Muscle layer of duodenum (tissue), 2 donors: Measurements from ENCODE around the gene FSTL4.
"Not testable (repeated sequence)": the region's sequence is repeated elsewhere in the genome, so short reads cannot be mapped to it uniquely, and the experiment has no call there.

Source experiments
- H3K27ac ChIP-seq: one replicate; pipeline ENCODE4 v1.7.0; 2013; ENCODE audit warnings: mild to moderate bottlenecking, low read length
- H3K27me3 ChIP-seq: one replicate; pipeline ENCODE4 v1.7.0; 2013; ENCODE audit warnings: low read depth, mild to moderate bottlenecking, control low read depth, low read length
- H3K36me3 ChIP-seq, 2 donors: one replicate each; pipeline ENCODE4 v1.7.0; 2013; ENCODE audit warnings: low read length in 2 of 2, control low read depth in 1 of 2, mild to moderate bottlenecking in 1 of 2; ENCODE audit not compliant: insufficient read depth in 2 of 2, control insufficient read depth in 1 of 2
- H3K4me1 ChIP-seq, 2 donors: one replicate each; pipeline ENCODE4 v1.7.0; 2013; ENCODE audit warnings: low read length in 2 of 2, mild to moderate bottlenecking in 2 of 2, control low read depth in 1 of 2, moderate library complexity in 1 of 2; ENCODE audit not compliant: insufficient read depth in 2 of 2, control insufficient read depth in 1 of 2
- H3K4me3 ChIP-seq, 2 donors: one replicate each; pipeline ENCODE4 v1.7.0; 2013; ENCODE audit warnings: low read length in 2 of 2, low read depth in 1 of 2, mild to moderate bottlenecking in 1 of 2
- H3K9me3 ChIP-seq, 2 donors: one replicate each; pipeline ENCODE4 v1.7.0; 2013; ENCODE audit warnings: low read length in 2 of 2, control low read depth in 1 of 2, mild to moderate bottlenecking in 1 of 2; ENCODE audit not compliant: control insufficient read depth in 1 of 2
- donor health status: healthy.

The FSTL4 gene

GRCh38 chr5:133449181-133449580 is 163.2 kb downstream of the FSTL4 start:
- Histone ChIP-seq H3K36me3 (no peaks in the 10 kb centered on the region), H3K4me3 (no peak overlapping the region), H3K9me3 (no peaks in the 10 kb centered on the region), H3K27ac (no peak overlapping the region), H3K4me1 (no peaks in the 10 kb centered on the region), H3K27me3 (no peaks in the 10 kb centered on the region)

GRCh38 chr5:133446440-133446839 is 165.9 kb downstream of the FSTL4 start:
- Histone ChIP-seq H3K27me3 (no peaks in the 10 kb centered on the region), H3K4me3 (no peak overlapping the region), H3K36me3 (no peaks in the 10 kb centered on the region), H3K9me3 (no peaks in the 10 kb centered on the region), H3K4me1 (no peaks in the 10 kb centered on the region), H3K27ac (no peak overlapping the region)

DNA sequence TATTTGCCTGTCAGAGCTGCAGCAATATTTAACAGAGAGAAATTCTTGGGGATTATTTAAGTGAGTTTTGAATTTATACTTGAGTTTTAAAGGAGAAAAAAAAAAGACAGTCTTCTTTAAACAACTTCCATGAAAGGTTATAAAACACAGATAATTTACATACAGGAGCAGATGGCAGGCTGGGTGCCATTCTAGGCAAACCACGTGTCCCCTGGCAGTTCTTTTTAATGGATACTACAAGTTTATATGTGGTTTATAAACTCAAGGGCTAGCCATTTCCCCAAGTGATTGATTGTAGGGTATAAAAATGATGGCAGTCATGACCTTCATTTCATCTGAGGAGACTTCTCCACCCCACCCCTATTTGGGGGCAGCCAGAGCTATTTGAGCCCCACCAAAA is 166.6 kb downstream of the FSTL4 start:
- H3K27ac ChIP-seq, result no peak overlapping the region
- no peaks in the 10 kb centered on the region for H3K4me1 ChIP-seq
- H3K36me3 ChIP-seq, result no peaks in the 10 kb centered on the region
- no peak overlapping the region for H3K4me3 ChIP-seq
- no peaks in the 10 kb centered on the region for H3K9me3 ChIP-seq
- H3K27me3 ChIP-seq, result no peaks in the 10 kb centered on the region

DNA sequence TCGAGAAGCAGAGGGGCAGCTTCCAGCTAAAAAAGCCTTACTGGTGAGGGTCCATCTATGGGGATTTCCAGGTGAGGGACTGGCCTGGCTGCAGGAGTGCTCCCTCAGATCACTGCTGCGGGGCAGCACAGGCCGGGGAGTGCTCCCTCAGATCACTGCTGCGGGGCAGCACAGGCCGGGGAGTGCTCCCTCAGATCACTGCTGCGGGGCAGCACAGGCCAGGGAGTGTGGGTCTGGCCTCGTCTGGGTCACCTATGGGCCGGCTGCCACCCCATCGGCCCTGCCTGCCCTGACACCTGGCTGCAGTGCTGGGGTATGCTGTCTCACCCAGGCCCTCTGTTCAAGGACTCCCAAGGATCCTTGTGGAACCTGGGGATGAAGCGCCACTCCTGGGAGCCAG is 167.1 kb downstream of the FSTL4 start:
- H3K4me1 ChIP-seq, H3K4me3 ChIP-seq, H3K27me3 ChIP-seq, H3K9me3 ChIP-seq, H3K36me3 ChIP-seq, H3K27ac ChIP-seq: not testable (repeated sequence)

- no peaks in the 10 kb centered on the region for H3K27me3 ChIP-seq
- H3K4me1 ChIP-seq, result no peaks in the 10 kb centered on the region
- H3K27ac ChIP-seq, result no peak overlapping the region
- H3K36me3 ChIP-seq, result no peaks in the 10 kb centered on the region
- H3K9me3 ChIP-seq, result no peaks in the 10 kb centered on the region
- no peak overlapping the region for H3K4me3 ChIP-seq
These were observed 167.6 kb downstream of the FSTL4 start for GRCh38 chr5:133444711-133445110.

DNA sequence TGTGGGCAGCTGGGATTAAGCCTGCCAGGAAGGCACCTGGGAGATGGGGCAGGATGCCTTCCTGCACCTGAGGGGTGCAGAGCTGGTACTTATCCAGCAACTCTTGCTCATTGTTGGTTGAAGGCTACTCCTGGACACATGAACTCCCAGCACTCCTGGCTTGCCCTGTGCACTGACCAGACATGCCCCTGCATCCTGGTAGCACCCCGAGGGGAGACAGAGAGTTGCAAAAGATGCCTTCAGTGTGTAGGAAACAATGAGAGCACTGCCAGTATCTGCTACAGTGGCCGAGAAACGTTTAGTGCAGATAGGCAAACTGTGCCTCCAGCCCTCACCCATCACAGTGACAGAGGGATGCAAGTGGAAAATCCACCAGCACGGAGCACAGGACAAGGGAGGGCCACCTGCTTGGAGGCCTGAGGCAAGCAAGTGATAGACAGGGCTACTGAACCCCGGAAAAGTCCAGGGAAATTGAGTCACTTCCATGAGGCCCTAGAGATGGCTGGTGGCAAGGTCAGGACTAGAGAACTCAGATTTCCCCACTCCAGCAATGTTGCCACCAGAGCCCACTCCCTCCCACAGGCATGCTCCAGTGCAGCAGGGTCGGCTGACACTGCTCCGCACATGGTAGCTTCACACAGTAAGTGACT is 171.1 kb downstream of the FSTL4 start:
- Histone ChIP-seq H3K4me1 (no peaks in the 10 kb centered on the region), H3K36me3 (no peaks in the 10 kb centered on the region), H3K9me3 (no peaks in the 10 kb centered on the region), H3K27ac (no peak overlapping the region), H3K27me3 (no peaks in the 10 kb centered on the region), H3K4me3 (no peak overlapping the region)

GRCh38 chr5:133440467-133441115 is 171.8 kb downstream of the FSTL4 start:
- H3K27me3 ChIP-seq, result no peaks in the 10 kb centered on the region
- no peak overlapping the region for H3K27ac ChIP-seq
- no peaks in the 10 kb centered on the region for H3K36me3 ChIP-seq

GRCh38 chr5:133439859-133440258 is 172.5 kb downstream of the FSTL4 start:
- no peaks in the 10 kb centered on the region for H3K27me3 ChIP-seq
- no peaks in the 10 kb centered on the region for H3K9me3 ChIP-seq
- no peaks in the 10 kb centered on the region for H3K4me1 ChIP-seq
- no peak overlapping the region for H3K27ac ChIP-seq
- H3K36me3 ChIP-seq, result no peaks in the 10 kb centered on the region
- H3K4me3 ChIP-seq, result no peak overlapping the region

More at GRCh38 chr5:133440467-133441115, 171.8 kb downstream of the FSTL4 start:
- H3K9me3 ChIP-seq, result no peaks in the 10 kb centered on the region
- no peak overlapping the region for H3K4me3 ChIP-seq
- H3K4me1 ChIP-seq, result no peaks in the 10 kb centered on the region

DNA sequence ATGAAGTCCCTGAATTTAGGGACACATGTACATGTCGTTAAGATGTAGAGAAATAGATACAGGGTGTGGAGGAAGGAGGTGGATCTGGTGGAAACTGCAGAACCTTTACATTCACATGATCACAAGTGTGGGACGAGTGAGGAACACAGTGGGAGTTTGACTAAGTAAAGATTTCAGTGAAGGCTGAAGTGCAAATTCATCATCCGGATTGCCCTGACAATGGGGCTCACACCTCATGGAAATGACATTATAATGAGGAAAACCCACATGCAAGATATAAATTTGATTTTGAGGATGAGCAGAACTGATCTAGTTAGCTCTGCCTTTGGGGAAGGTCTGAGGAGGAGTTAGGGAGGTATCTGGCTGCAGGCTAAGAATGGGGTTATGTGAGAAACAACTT is 173.9 kb downstream of the FSTL4 start:
- Histone ChIP-seq H3K4me3 (no peak overlapping the region), H3K36me3 (no peaks in the 10 kb centered on the region), H3K27ac (no peak overlapping the region), H3K9me3 (no peaks in the 10 kb centered on the region), H3K4me1 (no peaks in the 10 kb centered on the region), H3K27me3 (no peaks in the 10 kb centered on the region)

GRCh38 chr5:133434336-133434735 is 178.0 kb downstream of the FSTL4 start:
- Histone ChIP-seq H3K27ac (no peak overlapping the region), H3K36me3 (no peaks in the 10 kb centered on the region), H3K4me1 (no peaks in the 10 kb centered on the region), H3K9me3 (no peaks in the 10 kb centered on the region), H3K4me3 (no peak overlapping the region), H3K27me3 (no peaks in the 10 kb centered on the region)

- no peaks in the 10 kb centered on the region for H3K27me3 ChIP-seq
- no peak overlapping the region for H3K27ac ChIP-seq
- no peaks in the 10 kb centered on the region for H3K36me3 ChIP-seq
- H3K4me3 ChIP-seq, result no peak overlapping the region
- H3K4me1 ChIP-seq, result no peaks in the 10 kb centered on the region
- H3K9me3 ChIP-seq, result no peaks in the 10 kb centered on the region
These were observed 178.7 kb downstream of the FSTL4 start for GRCh38 chr5:133433641-133434040.
